Activated T-cell treated with anti-CD3 and anti-CD28 coated beads, Interleukin-2, amount 50 U/mL, for 24 hours (primary cell): ENCODE results near the gene OR5K1.

ENCODE experiments used
- DNase-seq: peaks from one replicate; pipeline ENCODE4 v3.0.0-alpha.2; 2020
- H3K27ac Mint-ChIP-seq: 2 replicates; pipeline ENCODE4 v1.8.0; 2020; ENCODE audit warnings: mild to moderate bottlenecking, mixed read lengths
- H3K27me3 Mint-ChIP-seq: 2 replicates; pipeline ENCODE4 v1.8.0; 2020; ENCODE audit warnings: mixed read lengths
- H3K36me3 Mint-ChIP-seq: 2 replicates; pipeline ENCODE4 v1.8.0; 2020; ENCODE audit warnings: low read depth, mixed read lengths
- H3K4me1 Mint-ChIP-seq: 2 replicates; pipeline ENCODE4 v1.8.0; 2020; ENCODE audit warnings: low read depth, mixed read lengths
- H3K4me3 Mint-ChIP-seq: 2 replicates; pipeline ENCODE4 v1.8.0; 2020; ENCODE audit warnings: mild to moderate bottlenecking, moderate library complexity, mixed read lengths
- H3K9me3 Mint-ChIP-seq: 2 replicates; pipeline ENCODE4 v1.8.0; 2020; ENCODE audit warnings: mixed read lengths

OR5K1 gene

GRCh38 chr3:98462901-98463300, at the start of gene OR5K1:
Gene OR5K1, plus strand, starts transcription at chr3:98463201. Its CDS starts 6,376 bp downstream, at chr3:98469577.
- H3K4me3 Mint-ChIP-seq, result no peak within 1 kb of the TSS
- H3K36me3 Mint-ChIP-seq, result no peaks in the 10 kb centered on the region
- DNase-seq, result no peak
- H3K4me1 Mint-ChIP-seq, result peaks cover 5% of the 10 kb centered on the region
- H3K9me3 Mint-ChIP-seq, result peaks cover 2% of the 10 kb centered on the region
- peaks cover 6% of the 10 kb centered on the region for H3K27me3 Mint-ChIP-seq
- no peak within 1 kb of the TSS for H3K27ac Mint-ChIP-seq

GRCh38 chr3:98432575-98432974, 30.4 kb upstream of the OR5K1 start:
- peaks cover 31% of the 10 kb centered on the region for H3K9me3 Mint-ChIP-seq
- H3K36me3 Mint-ChIP-seq, result no peaks in the 10 kb centered on the region
- H3K27ac Mint-ChIP-seq, result no peak overlapping the region
- DNase-seq, result no peak
- no peak overlapping the region for H3K4me3 Mint-ChIP-seq
- no peaks in the 10 kb centered on the region for H3K4me1 Mint-ChIP-seq
- H3K27me3 Mint-ChIP-seq, result no peaks in the 10 kb centered on the region

DNA sequence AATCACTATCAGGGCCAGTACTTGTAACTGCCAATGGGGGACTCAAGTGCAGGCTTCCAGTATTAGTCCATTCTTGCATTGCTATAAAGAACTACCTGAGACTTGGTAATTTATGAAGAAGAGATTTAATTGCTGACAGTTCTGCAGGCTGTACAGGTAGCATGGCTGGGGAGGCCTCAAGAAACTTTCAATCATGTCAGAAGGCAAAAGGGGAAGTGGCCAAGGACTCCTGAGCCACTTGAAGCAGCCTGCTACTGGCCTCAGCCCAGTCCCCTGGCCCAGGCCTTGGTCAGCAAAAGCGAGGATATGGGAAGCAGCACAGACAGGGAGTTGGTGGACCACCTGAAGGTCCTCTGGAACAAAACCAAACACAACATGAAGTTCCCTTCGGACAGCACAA, 29.2 kb upstream of the OR5K1 start:
- H3K27ac Mint-ChIP-seq, result no peak overlapping the region
- no peak overlapping the region for H3K4me3 Mint-ChIP-seq
- no peak for DNase-seq
- peaks cover 3% of the 10 kb centered on the region for H3K27me3 Mint-ChIP-seq
- peaks cover 28% of the 10 kb centered on the region for H3K9me3 Mint-ChIP-seq
- no peaks in the 10 kb centered on the region for H3K4me1 Mint-ChIP-seq
- H3K36me3 Mint-ChIP-seq, result no peaks in the 10 kb centered on the region

DNA sequence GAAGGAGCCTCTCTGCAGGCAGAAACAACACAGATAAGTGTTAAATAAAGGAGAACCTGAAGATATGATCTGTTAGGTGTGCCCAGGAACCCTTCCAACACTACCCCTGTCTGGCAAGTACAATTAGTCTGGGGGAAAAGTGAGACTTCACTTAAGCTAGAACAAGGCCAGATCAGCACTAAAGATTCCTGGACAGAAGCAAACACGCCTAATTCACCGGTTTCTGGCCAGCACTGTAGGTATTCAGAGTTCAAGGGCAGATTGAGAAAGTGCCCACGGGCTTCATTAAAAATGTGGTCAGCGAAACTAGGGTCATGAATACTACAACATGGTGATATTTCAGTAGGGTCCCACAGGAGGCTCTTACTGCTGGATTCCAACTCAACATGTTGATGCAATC, 28.6 kb upstream of the OR5K1 start:
- H3K27ac Mint-ChIP-seq, result no peak overlapping the region
- no peak overlapping the region for H3K4me3 Mint-ChIP-seq
- H3K4me1 Mint-ChIP-seq, result no peaks in the 10 kb centered on the region
- H3K36me3 Mint-ChIP-seq, result no peaks in the 10 kb centered on the region
- H3K9me3 Mint-ChIP-seq, result peaks cover 22% of the 10 kb centered on the region
- H3K27me3 Mint-ChIP-seq, result peaks cover 3% of the 10 kb centered on the region
- DNase-seq, result no peak

DNA sequence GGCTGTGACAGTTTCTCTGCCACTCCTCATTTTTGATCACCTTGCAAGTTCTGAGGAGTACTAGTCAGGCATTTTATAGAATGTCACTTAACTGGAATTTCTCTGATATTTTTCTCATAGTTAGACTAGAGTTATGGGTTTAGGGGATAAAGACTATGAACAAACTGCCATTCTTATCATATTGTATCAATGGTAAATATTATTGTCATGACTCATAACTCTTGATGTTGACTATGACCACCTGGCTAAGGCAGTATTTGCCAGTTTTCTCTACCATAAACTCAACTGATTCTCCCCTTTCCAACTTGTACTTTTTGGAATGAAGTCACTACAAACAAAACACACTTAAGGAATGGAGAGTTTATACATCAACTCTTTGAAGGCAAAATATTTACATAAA, 22.7 kb upstream of the OR5K1 start:
- no peak overlapping the region for H3K27ac Mint-ChIP-seq
- no peaks in the 10 kb centered on the region for H3K9me3 Mint-ChIP-seq
- no peak overlapping the region for H3K4me3 Mint-ChIP-seq
- peaks cover 11% of the 10 kb centered on the region for H3K27me3 Mint-ChIP-seq
- H3K4me1 Mint-ChIP-seq, result no peaks in the 10 kb centered on the region
- no peak for DNase-seq
- H3K36me3 Mint-ChIP-seq, result no peaks in the 10 kb centered on the region

GRCh38 chr3:98445949-98446406, 17.0 kb upstream of the OR5K1 start:
- Mint-ChIP-seq H3K27ac (no peak overlapping the region), H3K9me3 (no peaks in the 10 kb centered on the region)

DNA sequence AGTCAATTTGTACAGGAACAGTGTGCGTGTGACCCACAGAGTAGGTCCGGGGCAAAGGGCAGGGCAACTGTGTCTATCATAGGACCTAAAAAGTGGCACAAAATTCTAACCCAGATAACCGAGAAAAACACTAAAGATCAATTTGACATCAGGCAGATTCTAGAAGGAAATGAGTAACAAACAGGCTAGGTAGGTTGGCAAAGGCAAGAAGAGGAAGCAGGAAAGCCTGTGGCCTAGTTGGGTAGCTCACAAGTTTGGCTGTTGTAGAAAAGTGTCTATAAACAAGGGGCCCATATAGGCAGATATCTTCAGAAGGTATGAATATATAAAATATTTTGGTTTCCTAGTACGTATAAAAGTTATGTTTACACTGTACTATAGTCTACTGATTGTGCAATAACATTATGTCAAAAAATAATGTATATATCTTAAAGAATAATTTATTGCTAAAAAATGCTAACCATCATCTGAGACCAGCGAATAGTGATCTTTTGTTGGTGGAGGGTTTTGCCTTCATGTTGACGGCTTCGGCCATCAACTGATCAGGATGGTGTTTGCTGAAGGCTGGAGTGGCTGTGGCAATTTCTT, 13.3 kb upstream of the OR5K1 start:
- no peaks in the 10 kb centered on the region for H3K36me3 Mint-ChIP-seq
- DNase-seq, result no peak
- H3K4me3 Mint-ChIP-seq, result no peak overlapping the region
- peaks cover 3% of the 10 kb centered on the region for H3K27me3 Mint-ChIP-seq
- H3K4me1 Mint-ChIP-seq, result peaks cover 9% of the 10 kb centered on the region
- no peaks in the 10 kb centered on the region for H3K9me3 Mint-ChIP-seq
- no peak overlapping the region for H3K27ac Mint-ChIP-seq

More at GRCh38 chr3:98445949-98446406, 17.0 kb upstream of the OR5K1 start:
- no peak for DNase-seq
- Mint-ChIP-seq H3K27me3 (peaks cover 8% of the 10 kb centered on the region), H3K36me3 (no peaks in the 10 kb centered on the region), H3K4me3 (no peak overlapping the region), H3K4me1 (peaks cover 9% of the 10 kb centered on the region)

DNA sequence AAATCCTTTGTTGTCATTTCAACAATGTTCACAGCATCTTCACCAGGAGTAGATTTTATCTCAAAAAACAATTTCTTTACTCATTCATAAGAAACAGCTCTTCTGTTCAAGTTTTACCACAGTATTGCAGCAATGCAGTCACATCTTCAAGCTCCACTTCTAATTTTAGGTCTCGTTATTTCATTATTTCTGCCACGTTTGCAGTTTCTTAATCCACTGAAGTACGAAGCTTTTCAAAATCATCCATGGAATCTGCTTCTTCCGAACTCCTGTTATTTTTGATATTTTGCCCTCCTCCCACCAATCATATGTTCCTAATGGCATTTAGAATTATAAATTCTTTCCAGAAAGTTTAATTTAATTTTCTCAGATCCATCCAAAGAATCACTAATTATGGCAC, 12.6 kb upstream of the OR5K1 start:
- Mint-ChIP-seq H3K27ac (no peak overlapping the region), H3K27me3 (no peaks in the 10 kb centered on the region), H3K4me1 (peaks cover 9% of the 10 kb centered on the region), H3K9me3 (no peaks in the 10 kb centered on the region), H3K4me3 (no peak overlapping the region), H3K36me3 (no peaks in the 10 kb centered on the region)
- no peak for DNase-seq

DNA sequence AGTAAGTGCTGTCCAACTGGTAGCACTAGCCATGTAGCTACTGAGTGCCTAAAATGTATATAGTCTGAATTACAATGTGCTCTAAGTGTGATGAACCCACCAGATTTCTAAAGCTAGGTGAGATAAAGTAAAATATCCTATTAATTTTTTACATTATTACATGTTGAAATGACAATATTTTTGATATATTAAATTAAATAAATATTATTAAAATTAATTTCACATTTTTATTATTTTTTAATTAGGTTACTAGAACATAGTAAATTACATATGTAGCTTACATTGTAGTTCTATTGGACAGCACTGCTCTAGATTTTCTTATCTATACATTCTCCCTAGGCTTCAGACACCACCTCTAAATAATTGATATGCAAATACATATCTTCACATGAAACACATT, 9.2 kb upstream of the OR5K1 start:
- Mint-ChIP-seq H3K27ac (no peak overlapping the region), H3K27me3 (no peaks in the 10 kb centered on the region), H3K4me3 (no peak overlapping the region), H3K36me3 (no peaks in the 10 kb centered on the region), H3K9me3 (peaks cover 2% of the 10 kb centered on the region), H3K4me1 (peaks cover 2% of the 10 kb centered on the region)
- no peak for DNase-seq

DNA sequence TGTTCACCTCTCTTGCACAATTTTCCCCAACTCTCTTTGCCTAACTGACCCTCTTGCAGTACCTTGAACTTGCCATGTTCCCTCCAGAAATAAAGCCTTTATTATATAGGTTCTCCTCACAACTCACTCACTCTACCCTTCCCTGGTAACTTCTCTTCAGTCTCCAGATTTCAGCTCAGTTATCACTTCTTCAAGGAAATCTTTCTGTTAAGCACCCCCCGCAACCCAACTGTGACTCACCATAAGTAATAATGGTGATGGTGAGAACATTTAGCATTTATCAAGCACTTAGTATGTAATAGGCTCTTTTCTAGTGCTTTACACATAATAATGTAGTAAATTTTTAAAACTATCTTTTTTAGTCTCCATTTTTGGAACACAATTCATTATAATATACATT, 8.1 kb upstream of the OR5K1 start:
- peaks cover 6% of the 10 kb centered on the region for H3K27me3 Mint-ChIP-seq
- H3K36me3 Mint-ChIP-seq, result no peaks in the 10 kb centered on the region
- H3K27ac Mint-ChIP-seq, result no peak overlapping the region
- no peak overlapping the region for H3K4me3 Mint-ChIP-seq
- DNase-seq, result no peak
- peaks cover 2% of the 10 kb centered on the region for H3K9me3 Mint-ChIP-seq
- no peaks in the 10 kb centered on the region for H3K4me1 Mint-ChIP-seq

DNA sequence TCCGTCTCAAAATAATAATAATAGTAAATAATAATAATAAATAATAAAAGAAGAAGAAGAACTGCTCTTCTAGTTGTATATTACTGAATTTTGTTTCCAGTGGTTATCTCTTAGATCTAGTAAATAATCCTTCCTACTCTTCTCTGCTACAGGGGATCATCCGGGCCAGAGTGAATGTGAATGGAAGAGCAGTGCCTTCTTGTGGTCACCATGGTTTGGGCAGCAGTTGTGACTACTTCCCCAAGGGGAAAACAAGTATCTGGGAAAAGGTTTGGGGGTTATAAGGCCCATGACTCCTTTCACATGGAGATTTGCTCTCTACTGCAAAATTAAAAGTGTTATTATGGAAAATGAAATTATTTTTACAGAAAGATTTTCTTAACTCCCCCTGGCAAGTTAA, 5.5 kb upstream of the OR5K1 start:
- Mint-ChIP-seq H3K36me3 (no peaks in the 10 kb centered on the region), H3K9me3 (peaks cover 2% of the 10 kb centered on the region), H3K27ac (no peak overlapping the region)

DNA sequence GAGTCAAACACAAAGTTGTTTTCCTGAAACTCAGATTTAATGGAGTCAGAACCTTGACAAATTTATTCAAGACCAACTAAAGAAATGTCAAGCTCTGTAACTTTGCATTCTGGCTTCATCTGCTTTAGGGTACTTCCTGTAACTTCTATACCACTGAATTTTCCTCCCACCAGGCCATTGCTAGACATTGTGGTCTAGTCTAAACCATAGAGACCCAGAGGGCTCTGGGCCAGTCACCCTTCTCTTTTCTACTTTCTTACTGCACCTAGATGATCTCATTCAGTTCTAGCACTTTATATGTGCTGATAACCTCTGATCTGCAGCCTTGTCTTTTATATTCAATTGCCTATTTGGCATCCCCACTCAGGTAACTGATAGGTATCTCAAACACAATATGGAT, 2.8 kb upstream of the OR5K1 start:
- Mint-ChIP-seq H3K9me3 (peaks cover 2% of the 10 kb centered on the region), H3K4me3 (no peak overlapping the region), H3K27me3 (peaks cover 6% of the 10 kb centered on the region), H3K27ac (no peak overlapping the region), H3K36me3 (no peaks in the 10 kb centered on the region), H3K4me1 (peaks cover 5% of the 10 kb centered on the region)
- DNase-seq, result no peak

More for the DNA sequence above, 5.5 kb upstream of the OR5K1 start:
- DNase-seq, result no peak
- Mint-ChIP-seq H3K4me3 (no peak overlapping the region), H3K4me1 (peaks cover 5% of the 10 kb centered on the region), H3K27me3 (peaks cover 6% of the 10 kb centered on the region)

GRCh38 chr3:98482717-98483482, 19.9 kb downstream of the OR5K1 start:
- DNase-seq, result no peak
- H3K27me3 Mint-ChIP-seq, result peaks cover 8% of the 10 kb centered on the region
- no peak overlapping the region for H3K27ac Mint-ChIP-seq
- H3K9me3 Mint-ChIP-seq, result peaks cover 44% of the 10 kb centered on the region
- no peaks in the 10 kb centered on the region for H3K36me3 Mint-ChIP-seq
- H3K4me3 Mint-ChIP-seq, result no peak overlapping the region
- no peaks in the 10 kb centered on the region for H3K4me1 Mint-ChIP-seq

DNA sequence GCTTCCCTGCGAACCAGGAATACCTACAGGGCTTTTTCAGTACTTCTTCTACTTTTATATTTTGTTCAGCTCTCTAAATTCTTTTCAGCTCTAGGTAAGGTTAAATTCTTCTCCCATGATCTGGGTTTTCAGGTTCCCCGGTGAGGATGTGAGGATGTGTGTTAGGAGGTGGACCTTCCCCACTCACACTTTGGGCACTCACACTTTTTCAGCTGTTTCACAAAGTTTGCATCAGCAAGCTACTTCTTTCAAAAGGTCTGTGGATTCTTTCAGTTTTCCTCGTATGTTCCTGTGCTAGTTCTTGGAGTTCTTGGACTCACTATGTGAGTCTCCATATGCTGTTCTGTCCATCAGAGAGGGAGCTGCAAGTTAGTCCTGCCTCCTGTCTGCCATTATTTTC, 20.6 kb downstream of the OR5K1 start:
- peaks cover 8% of the 10 kb centered on the region for H3K27me3 Mint-ChIP-seq
- no peak overlapping the region for H3K4me3 Mint-ChIP-seq
- no peak overlapping the region for H3K27ac Mint-ChIP-seq
- H3K4me1 Mint-ChIP-seq, result no peaks in the 10 kb centered on the region
- DNase-seq, result no peak
- peaks cover 48% of the 10 kb centered on the region for H3K9me3 Mint-ChIP-seq
- H3K36me3 Mint-ChIP-seq, result no peaks in the 10 kb centered on the region

GRCh38 chr3:98497381-98497780, 34.4 kb downstream of the OR5K1 start, which contains the start of gene OR5K2:
Gene OR5K2, plus strand, starts transcription at chr3:98497681. Its CDS starts 0 bp downstream, at chr3:98497681.
- Mint-ChIP-seq H3K27me3 (peaks cover 2% of the 10 kb centered on the region), H3K27ac (no peak within 1 kb of the TSS)

More at GRCh38 chr3:98497381-98497780, 34.4 kb downstream of the OR5K1 start, which contains the start of gene OR5K2:
- Mint-ChIP-seq H3K36me3 (no peaks in the 10 kb centered on the region), H3K4me1 (peaks cover 4% of the 10 kb centered on the region), H3K4me3 (no peak within 1 kb of the TSS), H3K9me3 (no peaks in the 10 kb centered on the region)
- no peak for DNase-seq
